ENCODE measurements around the gene PPP3R1. TPM values are rescaled to one million over a fixed set of nuclear protein-coding genes. Genes with fewer than 3 reads are reported as not detected.
A peak's percentile ranks its signal among the peaks of the same experiment; 100 is the strongest.

Gene PPP3R1
- polyA plus RNA-seq, 1 donor (not counting 4 experiments of a cell fraction or from before 2014, with no cell fraction given), result 21.6 TPM

- H3K27ac ChIP-seq (ENCODE audit: control insufficient read depth, insufficient read depth, low read length), result no peak overlapping the region
- no peak overlapping the region for H3K9ac ChIP-seq (ENCODE audit: control insufficient read depth, extremely low read depth, insufficient read depth, low read length)
- FAIRE-seq (peak; percentile 20), DNase-seq (ENCODE audit: low read depth, low spot score) (no peak)
- dilution Hi-C loops (cut with MboI; ENCODE audit: extremely low pct_ligation_motif_present, low sequenced_read_pairs), result no loop called here
- peaks cover 2% of the 10 kb centered on the region for H3K4me1 ChIP-seq (ENCODE audit: control insufficient read depth, extremely low read depth, insufficient read depth, low read length)
- H3K4me3 ChIP-seq (ENCODE audit: control insufficient read depth in 2 of 3, extremely low read depth in 1 of 3, insufficient read depth in 2 of 3, low read depth in 1 of 3, low read length in 3 of 3), result no peak overlapping the region
- no peaks in the 10 kb centered on the region for H3K9me3 ChIP-seq (ENCODE audit: control insufficient read depth, low read depth, low read length)
- no peaks in the 10 kb centered on the region for H3K9me1 ChIP-seq (ENCODE audit: control insufficient read depth, extremely low read depth, insufficient read depth, low read length)
- H4K20me1 ChIP-seq (ENCODE audit: control insufficient read depth, extremely low read depth, insufficient read depth, low read length), result peaks cover 4% of the 10 kb centered on the region
- TF ChIP-seq CTCF (optimal IDR thresholded peaks at IDR 0.05 in 1 of 3, IDR thresholded peaks at IDR 0.05 in 1 of 3, conservative IDR thresholded peaks at IDR 0.05 in 1 of 3; ENCODE audit: extremely low read depth in 1 of 3, insufficient read depth in 2 of 3, low read length in 3 of 3), result peak; percentile 73 to 76 (median 76)
- no peak for TF ChIP-seq EZH2 (IDR thresholded peaks at IDR 0.05; ENCODE audit: low read length)
- H3K79me2 ChIP-seq (ENCODE audit: control insufficient read depth, insufficient read depth, low read length), result peaks cover 30% of the 10 kb centered on the region
- H3K36me3 ChIP-seq (ENCODE audit: control insufficient read depth in 2 of 2, extremely low read depth in 1 of 2, insufficient read depth in 2 of 2, low read length in 2 of 2), result peaks cover 11 to 16% of the 10 kb centered on the region in 2 experiments
- no peak overlapping the region for H3K4me2 ChIP-seq (ENCODE audit: control insufficient read depth, extremely low read depth, insufficient read depth, low read depth, low read length)
- H2AFZ ChIP-seq (ENCODE audit: control insufficient read depth, low read length), result no peak overlapping the region
- no peaks in the 10 kb centered on the region for H3K27me3 ChIP-seq (ENCODE audit: control insufficient read depth, extremely low read depth, insufficient read depth, low read length)
These were observed 66.7 kb downstream of the PPP3R1 start for GRCh38 chr2:68185541-68186164.

DNA sequence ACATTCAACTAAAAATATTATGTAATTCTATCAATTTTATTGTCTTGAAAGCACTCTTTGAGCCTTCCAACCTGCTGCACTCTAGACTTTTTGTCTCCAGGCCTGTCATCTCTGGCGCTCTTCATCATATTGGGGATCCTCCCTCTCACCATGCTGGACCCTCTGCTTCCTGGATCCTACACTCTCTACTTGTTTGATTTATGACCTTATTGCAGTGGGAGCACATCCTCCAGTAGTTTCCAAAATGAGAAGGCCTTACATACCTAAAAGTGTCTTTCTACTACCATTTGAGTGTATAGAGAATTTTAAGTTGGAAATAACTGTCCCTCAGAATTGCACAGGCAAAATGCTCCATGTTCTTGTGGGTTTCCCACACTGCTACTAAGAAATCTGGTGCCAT lies 69.4 kb downstream of the PPP3R1 start:
- DNase-seq (ENCODE audit: low read depth, low spot score) (no peak), FAIRE-seq (no peak)
- Histone ChIP-seq H3K4me1 (ENCODE audit: control insufficient read depth, extremely low read depth, insufficient read depth, low read length) (no peaks in the 10 kb centered on the region), H3K79me2 (ENCODE audit: control insufficient read depth, insufficient read depth, low read length) (peaks cover 8% of the 10 kb centered on the region), H3K36me3 (ENCODE audit: control insufficient read depth in 2 of 2, extremely low read depth in 1 of 2, insufficient read depth in 2 of 2, low read length in 2 of 2) (peaks cover 13 to 20% of the 10 kb centered on the region in 2 experiments), H4K20me1 (ENCODE audit: control insufficient read depth, extremely low read depth, insufficient read depth, low read length) (peaks cover 4% of the 10 kb centered on the region), H3K4me2 (ENCODE audit: control insufficient read depth, extremely low read depth, insufficient read depth, low read depth, low read length) (no peak overlapping the region), H3K9me1 (ENCODE audit: control insufficient read depth, extremely low read depth, insufficient read depth, low read length) (no peaks in the 10 kb centered on the region), H3K27me3 (ENCODE audit: control insufficient read depth, extremely low read depth, insufficient read depth, low read length) (no peaks in the 10 kb centered on the region), H3K9ac (ENCODE audit: control insufficient read depth, extremely low read depth, insufficient read depth, low read length) (no peak overlapping the region), H3K27ac (ENCODE audit: control insufficient read depth, insufficient read depth, low read length) (no peak overlapping the region), H3K4me3 (ENCODE audit: control insufficient read depth in 2 of 3, extremely low read depth in 1 of 3, insufficient read depth in 2 of 3, low read depth in 1 of 3, low read length in 3 of 3) (no peak overlapping the region), H2AFZ (ENCODE audit: control insufficient read depth, low read length) (no peak overlapping the region), H3K9me3 (ENCODE audit: control insufficient read depth, low read depth, low read length) (no peaks in the 10 kb centered on the region)
- TF ChIP-seq EZH2 (IDR thresholded peaks at IDR 0.05; ENCODE audit: low read length) (no peak), CTCF (optimal IDR thresholded peaks at IDR 0.05 in 1 of 3, IDR thresholded peaks at IDR 0.05 in 1 of 3, conservative IDR thresholded peaks at IDR 0.05 in 1 of 3; ENCODE audit: extremely low read depth in 1 of 3, insufficient read depth in 2 of 3, low read length in 3 of 3) (no peak)
- dilution Hi-C loops (cut with MboI; ENCODE audit: extremely low pct_ligation_motif_present, low sequenced_read_pairs), result no loop called here

Data from keratinocyte (primary cell).